HG02884 (cell line): ENCODE measurements around the gene C10orf105.

ENCODE experiments used
- ATAC-seq: cut with Tn5 transposase; IDR thresholded peaks from one replicate; pipeline ENCODE4 v1.9.1; 2021; ENCODE audit warnings: mild to moderate bottlenecking, moderate library complexity; ENCODE audit not compliant: unreplicated experiment

Gene C10orf105

GRCh38 chr10:71703577-71703976, 16.0 kb downstream of the C10orf105 start:
- no peak for ATAC-seq

- ATAC-seq, result no peak
These were observed 18.0 kb downstream of the C10orf105 start for GRCh38 chr10:71701496-71702132.

DNA sequence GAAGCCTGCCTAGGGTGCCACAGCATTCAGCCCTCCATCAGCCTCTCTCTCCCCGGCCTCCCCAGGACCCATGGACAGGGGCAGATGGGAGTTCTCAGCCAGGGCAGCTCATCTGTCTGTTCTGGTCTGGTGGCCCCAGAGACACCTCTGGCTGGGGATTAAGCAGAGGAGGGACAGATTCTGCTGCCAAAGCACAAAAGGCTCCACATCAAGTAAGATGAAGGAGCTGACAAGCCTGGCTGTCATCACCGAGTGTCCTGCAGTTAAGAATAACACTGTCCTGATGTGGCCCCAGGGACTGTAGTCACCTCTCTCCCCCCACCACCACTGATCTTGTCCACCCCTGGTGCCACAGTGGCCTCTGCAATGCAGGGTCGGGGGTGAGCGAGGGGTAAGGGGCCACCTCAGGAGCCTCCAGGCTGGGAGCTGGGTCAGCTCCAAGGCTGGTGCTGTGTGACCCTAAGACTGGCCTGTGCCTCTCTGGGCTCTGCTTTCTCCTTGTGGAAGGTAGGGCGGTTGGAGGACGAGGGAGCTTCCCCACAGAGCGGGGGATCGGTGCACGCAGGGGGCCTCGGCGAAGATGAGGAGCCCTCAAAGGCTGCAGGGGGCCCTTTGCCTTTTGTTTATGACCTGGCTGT, 18.7 kb downstream of the C10orf105 start:
- no peak for ATAC-seq

GRCh38 chr10:71698737-71699136, 20.8 kb downstream of the C10orf105 start:
- no peak for ATAC-seq

DNA sequence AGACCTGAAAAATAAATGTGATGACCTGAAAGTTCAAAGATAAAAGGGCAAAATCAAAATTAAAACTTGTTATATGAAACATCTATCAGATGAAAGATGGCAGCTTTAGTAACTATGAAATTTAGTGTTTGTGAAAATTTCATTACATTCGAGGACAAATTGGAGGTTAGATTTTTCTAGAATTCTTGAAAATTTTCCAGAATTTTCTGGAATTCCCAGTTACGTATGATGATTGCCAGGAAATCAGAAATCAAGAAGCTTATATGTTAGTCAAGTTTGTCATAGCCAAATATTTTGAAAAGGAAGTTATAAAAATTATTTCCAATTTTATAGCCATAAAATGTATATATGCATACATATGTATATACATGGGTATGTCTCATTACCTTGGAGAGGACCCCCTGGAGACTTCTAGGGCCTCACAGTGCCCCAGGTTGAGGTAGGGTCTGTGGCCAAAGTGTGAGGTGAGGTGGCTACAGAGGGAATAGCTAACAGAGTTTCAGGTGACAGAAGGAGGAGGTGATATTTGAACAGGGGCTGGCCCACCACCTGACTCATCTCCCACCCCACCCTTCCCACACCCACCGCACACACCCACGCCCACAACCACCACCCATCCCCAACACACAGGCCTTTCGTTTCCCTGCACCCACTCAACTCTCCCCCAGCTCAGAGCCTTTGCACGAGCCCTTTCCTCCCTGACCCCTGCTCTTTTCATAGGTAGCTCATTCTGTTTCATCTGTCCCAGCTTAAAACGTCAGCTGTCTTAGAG, 21.5 kb downstream of the C10orf105 start:
- ATAC-seq, result no peak

DNA sequence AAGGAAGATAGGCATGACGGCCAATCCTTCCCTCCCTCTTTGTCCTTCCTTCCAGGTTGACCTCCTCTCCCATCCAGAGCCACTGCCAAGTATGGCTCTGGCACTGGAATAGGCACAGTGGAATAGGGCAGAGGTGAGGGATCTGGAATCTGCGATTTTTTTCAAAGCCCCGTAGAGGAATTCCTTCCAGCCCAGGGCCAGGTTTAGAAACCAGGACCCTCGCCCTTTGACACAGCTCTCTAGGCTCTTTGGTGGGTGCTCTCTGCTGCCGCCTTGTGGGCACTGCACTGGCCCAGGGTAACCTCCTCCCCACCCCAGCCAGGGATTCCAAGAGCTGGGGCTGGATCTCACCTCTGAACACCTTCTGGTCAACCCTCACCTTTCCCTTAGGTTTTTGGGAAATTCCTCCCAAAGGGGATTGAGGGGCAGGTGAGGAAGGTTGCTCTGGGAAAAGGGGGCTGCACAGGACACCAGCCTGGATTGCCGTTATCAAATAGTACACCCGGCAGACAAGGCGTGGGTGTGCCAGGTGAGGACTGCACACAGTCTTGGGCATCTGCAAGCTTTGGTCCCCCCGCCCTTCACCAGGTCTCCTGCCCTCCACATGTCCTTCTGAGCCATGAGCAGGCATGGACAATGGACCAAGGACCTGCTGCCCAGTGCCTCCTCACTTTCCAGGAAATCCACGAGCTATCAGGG, 22.8 kb downstream of the C10orf105 start:
- ATAC-seq, result no peak

DNA sequence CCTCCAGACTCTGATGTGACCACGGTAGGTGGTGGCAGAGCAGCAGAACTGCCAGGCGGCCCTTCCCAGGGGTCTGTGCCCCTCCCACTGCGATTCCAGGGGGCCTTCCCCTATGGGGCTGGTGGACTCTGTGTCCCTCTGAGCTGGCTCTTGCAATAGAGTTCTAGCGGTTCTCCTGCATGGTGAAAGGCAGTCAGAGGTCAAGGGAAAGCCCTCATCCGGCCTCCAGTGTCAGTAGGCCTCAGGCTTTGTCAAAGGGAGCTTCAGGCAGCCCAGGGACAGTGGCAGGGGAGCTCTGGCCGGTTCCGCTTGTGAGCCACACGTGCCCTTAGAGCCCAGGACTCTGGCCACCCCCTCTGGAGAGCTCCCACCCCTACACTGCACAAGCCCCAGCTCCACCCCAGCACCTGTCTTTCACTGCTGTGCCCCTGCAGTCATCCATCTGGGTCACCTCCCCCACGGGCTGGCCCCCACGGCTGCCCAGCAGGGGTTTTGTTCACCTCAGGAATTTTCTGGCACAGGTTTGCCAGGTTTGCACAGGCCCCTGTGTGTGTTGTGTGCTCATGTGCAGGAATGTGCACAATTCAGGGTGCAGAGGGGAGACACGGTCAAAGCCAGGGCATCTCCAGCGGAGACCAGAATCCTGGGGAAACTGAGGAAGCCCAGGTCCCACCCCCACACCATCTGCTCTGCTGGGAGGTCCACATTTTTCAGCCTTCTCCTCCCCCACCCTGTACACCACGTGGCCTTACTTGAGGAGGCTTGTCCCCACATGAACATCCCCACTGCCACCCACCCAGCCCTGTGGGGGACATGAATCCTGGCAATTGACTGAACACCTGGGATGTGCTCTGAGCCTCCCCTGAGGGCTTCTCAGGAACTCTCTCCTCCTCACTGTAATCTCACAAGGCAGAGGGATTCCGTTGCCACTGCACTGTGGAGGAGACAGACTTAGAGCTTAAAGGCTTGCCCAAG, 23.8 kb downstream of the C10orf105 start:
- no peak for ATAC-seq

DNA sequence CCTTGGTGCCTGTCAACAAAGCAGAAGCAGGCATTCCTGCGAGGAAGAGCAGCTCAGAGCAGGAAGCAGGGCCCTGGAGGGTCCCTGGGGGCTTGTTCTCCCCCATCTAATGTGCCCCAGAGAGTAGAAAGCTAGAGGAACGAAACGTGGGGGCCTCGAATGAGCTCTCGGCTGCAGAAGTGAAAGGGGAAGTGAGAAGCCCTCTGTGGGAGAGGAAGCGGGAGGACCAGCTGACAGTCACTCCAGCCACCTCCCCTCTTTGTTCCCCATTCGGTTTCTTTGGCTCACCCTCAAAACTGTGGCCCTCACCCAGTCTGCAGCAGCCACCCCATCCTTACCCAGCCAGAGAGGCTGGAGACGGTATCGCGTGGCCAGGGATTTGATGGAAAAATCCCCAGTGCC, 25.0 kb downstream of the C10orf105 start:
- peak; percentile 78 for ATAC-seq

- no peak for ATAC-seq
These were observed 25.5 kb downstream of the C10orf105 start for GRCh38 chr10:71694039-71694501.

- no peak for ATAC-seq
These were observed 26.2 kb downstream of the C10orf105 start for GRCh38 chr10:71693377-71693776.

GRCh38 chr10:71692598-71693306, 26.8 kb downstream of the C10orf105 start:
- no peak for ATAC-seq

DNA sequence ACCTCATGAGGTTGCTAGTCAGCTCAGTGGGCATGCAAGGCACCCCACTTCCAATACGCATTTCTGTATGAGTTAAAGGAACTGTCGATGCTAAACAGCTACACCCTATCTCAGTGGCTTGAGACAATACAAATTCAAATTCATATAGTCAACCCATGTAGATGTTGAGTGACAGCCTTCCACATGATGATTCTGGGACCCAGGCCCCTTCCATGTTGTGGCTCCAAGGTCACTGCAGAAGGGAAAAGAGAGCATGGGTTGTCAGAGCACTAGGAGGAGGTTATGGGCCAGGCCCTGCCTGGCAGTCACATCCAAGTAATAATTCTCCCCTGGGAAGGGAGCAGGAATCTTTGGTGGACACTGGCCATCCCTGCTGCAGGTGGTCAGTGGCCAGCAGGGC, 28.2 kb downstream of the C10orf105 start:
- ATAC-seq, result no peak

GRCh38 chr10:71690094-71690720, 29.4 kb downstream of the C10orf105 start:
- ATAC-seq, result no peak

DNA sequence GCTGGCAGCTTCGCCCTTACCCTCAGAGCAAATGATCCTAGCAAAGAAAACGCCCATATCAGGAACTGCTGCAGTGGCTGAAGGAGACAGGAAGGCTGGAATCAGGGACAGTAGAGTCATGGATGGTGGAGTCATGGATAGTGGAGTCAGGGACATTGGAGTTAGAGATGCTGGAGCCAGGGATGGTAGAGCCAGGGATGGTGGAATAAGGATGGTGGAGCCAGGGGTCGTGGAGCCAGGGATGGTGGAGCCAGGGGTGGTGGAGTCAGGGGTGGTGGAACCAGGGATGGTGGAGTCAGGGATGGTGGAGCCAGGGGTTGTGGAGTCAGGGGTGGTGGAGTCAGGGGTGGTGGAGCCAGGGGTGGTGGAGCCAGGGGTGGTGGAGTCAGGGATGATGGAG, 31.3 kb downstream of the C10orf105 start:
- ATAC-seq, result no peak

DNA sequence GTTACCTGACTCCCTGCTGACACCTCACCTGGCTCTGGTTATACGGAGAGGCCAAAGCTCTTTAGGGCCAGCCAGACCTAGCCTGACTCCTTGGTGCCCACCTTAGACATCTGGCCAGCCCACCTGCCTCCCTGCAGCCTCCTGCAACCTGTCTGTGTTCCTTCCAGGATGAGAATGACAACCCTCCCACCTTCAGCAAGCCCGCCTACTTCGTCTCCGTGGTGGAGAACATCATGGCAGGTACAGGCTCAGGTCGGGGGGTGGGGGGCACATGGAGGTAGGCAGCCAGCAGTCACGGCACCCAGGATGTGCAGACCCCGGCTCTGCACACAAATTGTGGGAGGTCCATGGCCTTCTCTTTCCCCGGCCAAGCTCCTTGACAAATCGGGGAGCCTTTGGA, 32.1 kb downstream of the C10orf105 start:
- no peak for ATAC-seq

GRCh38 chr10:71687077-71687476, 32.5 kb downstream of the C10orf105 start:
- ATAC-seq, result no peak

DNA sequence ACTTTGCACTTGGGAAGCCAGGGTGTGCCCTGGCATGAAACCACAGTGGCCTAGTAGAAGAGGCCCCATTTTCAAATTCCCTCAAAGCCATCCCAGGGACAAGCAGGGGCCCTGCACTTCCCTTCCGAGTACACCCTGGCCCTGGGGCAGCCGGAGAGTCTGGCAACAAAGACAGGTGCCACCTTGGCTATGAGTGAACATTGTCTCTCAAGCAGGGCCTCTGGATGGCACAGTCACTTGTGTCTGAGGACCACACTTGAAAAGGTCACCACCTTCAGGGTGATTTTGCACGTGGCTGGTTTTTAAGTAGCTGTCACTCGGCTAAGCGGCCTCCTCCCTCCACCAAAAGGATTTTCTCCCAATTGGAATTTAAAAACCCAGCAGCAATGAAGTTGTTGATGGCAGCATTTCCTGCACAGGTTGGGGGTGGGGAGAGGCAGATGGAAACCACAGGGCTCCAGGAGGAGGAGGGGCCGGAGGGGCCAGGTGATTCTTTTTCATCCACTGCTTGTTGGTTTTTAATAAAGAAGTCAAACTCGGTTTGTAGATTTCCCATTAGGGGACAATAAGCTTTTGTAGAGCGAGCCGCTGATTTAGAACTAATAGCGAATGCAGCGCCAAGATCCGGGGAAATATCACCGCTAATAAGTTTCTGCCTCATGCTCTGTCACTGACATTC, 33.9 kb downstream of the C10orf105 start:
- ATAC-seq, result no peak

DNA sequence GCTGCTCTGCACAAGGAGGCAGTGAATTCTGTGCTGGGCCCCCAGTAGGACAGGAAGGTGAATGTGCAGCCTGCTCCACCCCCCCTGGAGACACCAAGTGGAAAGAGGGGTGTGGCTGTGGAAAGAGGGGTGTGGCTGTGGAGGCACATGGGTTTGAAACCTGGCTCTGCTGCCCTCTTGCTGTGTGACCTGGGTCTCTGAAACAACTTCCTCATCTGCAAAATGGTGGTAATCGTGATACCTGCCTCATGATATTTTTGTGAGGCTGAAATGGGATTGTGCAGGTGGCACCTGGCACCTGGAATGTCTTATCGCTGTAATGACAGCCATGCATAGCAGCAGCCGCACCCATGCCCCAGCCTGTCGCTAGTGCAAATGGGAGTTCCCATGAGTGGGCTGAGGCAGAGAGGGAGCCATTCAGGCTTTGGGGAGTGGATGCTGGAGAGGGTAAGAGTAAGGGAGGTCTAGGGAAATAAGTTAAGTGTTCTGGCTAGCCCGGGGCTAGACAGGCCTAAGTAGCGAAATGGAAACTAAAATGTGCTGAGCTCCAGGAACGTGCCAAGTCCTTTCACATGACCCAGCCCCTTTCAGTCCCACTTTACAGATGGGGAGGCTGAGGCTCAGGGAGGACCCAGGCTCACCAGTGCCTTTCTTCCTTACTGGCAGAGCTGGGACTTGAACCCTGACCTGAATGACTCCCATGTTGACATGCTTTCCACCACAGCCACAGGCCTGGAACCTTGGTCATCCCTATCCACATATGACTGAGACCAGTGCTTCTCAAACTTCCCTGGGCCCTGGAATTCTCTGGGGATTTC, 35.0 kb downstream of the C10orf105 start:
- ATAC-seq, result no peak
